ENCODE results near the gene PAN3. TPM values are rescaled to one million over a fixed set of nuclear protein-coding genes. Genes with fewer than 3 reads are reported as not detected.

PAN3 gene
- total RNA-seq, 1 donor from 2014 or later, result 11.8 TPM

DNA sequence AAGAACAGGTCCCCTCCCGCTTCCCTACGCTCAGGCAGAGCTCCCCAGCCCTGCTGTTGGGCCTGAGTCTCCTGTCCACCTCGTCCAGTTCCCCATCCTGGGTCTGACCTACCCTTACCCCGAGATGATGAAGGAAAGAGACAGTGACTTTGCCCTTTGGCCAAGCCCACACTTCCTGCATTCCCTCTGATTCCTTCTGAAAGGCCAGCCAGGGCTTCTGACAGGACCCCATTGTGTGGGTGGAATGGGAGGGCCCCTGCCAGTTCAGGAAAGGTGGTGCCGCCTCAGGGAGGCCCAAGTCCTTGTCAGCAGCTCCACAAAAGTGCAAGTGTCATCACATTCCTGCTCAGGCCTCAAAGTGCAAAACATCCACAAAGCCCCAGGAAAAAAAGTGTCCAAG, 177.8 kb downstream of the PAN3 start:
- H3K27me3 ChIP-seq (ENCODE audit: control insufficient read depth, insufficient read depth, low read length), result no peaks in the 10 kb centered on the region
- no peaks in the 10 kb centered on the region for H3K36me3 ChIP-seq (ENCODE audit: control insufficient read depth, insufficient read depth, low read length)
- FAIRE-seq (no peak), DNase-seq (ENCODE audit: low read depth) (no peak)
- TF ChIP-seq, protein P1, sequence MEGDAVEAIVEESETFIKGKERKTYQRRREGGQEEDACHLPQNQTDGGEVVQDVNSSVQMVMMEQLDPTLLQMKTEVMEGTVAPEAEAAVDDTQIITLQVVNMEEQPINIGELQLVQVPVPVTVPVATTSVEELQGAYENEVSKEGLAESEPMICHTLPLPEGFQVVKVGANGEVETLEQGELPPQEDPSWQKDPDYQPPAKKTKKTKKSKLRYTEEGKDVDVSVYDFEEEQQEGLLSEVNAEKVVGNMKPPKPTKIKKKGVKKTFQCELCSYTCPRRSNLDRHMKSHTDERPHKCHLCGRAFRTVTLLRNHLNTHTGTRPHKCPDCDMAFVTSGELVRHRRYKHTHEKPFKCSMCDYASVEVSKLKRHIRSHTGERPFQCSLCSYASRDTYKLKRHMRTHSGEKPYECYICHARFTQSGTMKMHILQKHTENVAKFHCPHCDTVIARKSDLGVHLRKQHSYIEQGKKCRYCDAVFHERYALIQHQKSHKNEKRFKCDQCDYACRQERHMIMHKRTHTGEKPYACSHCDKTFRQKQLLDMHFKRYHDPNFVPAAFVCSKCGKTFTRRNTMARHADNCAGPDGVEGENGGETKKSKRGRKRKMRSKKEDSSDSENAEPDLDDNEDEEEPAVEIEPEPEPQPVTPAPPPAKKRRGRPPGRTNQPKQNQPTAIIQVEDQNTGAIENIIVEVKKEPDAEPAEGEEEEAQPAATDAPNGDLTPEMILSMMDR (IDR thresholded peaks at IDR 0.05; ENCODE audit: insufficient read depth, low read length, severe bottlenecking), result no peak
- H3K4me3 ChIP-seq (ENCODE audit: low read depth, low read length), result no peak overlapping the region

DNA sequence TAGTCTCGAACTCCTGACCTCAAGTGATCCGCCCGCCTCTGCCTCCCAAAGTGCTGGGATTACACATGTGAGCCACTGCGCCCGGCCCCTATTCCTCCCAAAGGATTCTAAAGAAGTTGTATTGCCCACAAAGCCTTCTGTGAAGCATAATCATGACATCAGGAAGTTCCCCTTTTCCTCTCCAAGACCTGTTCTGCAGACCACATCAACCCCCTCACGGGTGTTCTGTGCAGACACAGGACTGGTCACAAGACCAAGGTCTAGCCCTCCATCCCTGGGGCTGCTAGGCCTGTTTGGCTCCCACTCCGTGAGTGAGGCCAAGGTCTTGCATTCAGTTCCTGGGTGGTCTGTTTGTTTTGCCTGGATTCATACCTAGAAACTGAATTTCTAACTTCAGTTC, 178.5 kb downstream of the PAN3 start:
- no peak for DNase-seq (ENCODE audit: low read depth)
- TF ChIP-seq, protein P1 (IDR thresholded peaks at IDR 0.05; ENCODE audit: insufficient read depth, low read length, severe bottlenecking), result no peak
- FAIRE-seq, result no peak
- H3K4me3 ChIP-seq (ENCODE audit: low read depth, low read length), result no peak overlapping the region
- H3K36me3 ChIP-seq (ENCODE audit: control insufficient read depth, insufficient read depth, low read length), result no peaks in the 10 kb centered on the region
- H3K27me3 ChIP-seq (ENCODE audit: control insufficient read depth, insufficient read depth, low read length), result no peaks in the 10 kb centered on the region

DNA sequence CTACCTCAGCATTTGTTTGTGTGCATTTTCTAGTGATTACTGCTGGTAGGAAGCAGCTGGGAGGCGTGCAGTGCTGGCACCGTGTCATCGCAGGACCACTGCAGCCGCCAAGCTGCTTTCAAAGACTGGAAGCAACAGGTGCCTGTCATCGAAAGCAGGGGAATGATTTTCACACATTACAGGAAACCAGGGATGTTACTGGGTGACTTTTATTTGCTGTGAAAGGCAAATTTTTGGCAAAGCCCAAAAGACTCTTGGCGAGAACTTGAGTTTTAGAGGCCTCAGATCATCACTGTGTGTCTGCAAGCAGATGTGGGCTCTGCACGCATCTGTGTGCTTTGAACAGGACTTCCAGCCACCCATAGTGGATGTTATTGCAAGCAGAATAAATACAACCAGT, 180.2 kb downstream of the PAN3 start:
- no peaks in the 10 kb centered on the region for H3K27me3 ChIP-seq (ENCODE audit: control insufficient read depth, insufficient read depth, low read length)
- no peaks in the 10 kb centered on the region for H3K36me3 ChIP-seq (ENCODE audit: control insufficient read depth, insufficient read depth, low read length)
- H3K4me3 ChIP-seq (ENCODE audit: low read depth, low read length), result no peak overlapping the region
- peak; percentile 32 for FAIRE-seq
- TF ChIP-seq, protein P1 (IDR thresholded peaks at IDR 0.05; ENCODE audit: insufficient read depth, low read length, severe bottlenecking), result no peak
- no peak for DNase-seq (ENCODE audit: low read depth)

DNA sequence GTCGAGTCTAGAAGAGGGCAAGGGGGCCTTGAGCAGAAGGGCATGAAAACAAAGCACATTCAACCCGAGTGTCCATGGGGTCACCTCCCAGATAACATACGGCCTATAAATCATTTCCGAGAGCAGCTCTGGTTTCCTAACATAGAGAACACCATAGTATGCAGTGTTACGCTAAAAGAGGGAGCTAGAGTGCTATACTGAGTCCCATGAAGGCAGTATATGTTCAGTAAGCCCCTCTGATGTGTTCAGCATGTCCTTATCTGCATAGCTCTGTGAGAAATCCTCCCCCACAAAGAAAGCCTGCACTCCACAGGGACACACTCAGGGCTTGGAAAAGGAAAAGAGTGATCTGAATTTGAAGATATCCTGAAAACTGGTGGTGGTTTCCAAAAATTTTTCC, 181.2 kb downstream of the PAN3 start:
- Histone ChIP-seq H3K36me3 (ENCODE audit: control insufficient read depth, insufficient read depth, low read length) (no peaks in the 10 kb centered on the region), H3K27me3 (ENCODE audit: control insufficient read depth, insufficient read depth, low read length) (no peaks in the 10 kb centered on the region), H3K4me3 (ENCODE audit: low read depth, low read length) (no peak overlapping the region)
- TF ChIP-seq, protein P1 (IDR thresholded peaks at IDR 0.05; ENCODE audit: insufficient read depth, low read length, severe bottlenecking), result no peak
- FAIRE-seq (no peak), DNase-seq (ENCODE audit: low read depth) (no peak)

DNA sequence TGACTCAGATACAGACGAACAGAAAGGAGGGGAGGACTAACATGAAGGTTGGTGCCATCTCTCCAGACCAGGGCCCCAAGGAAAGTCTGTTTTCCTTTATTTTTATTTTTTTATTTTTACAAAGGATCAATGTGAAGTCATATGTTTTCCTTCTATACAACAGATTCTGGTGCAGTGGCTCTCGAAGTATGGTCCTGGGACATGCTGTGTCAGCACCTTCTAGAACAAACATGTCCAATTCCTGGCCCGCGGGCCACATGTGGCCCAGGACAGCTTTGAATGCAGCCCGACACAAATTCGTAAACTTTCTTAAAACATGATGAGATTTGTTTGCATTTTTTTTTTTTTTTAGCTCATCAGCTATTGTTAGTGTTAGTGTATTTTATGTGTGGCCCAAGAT, 181.9 kb downstream of the PAN3 start:
- FAIRE-seq, result no peak
- DNase-seq (ENCODE audit: low read depth), result no peak
- no peak overlapping the region for H3K4me3 ChIP-seq (ENCODE audit: low read depth, low read length)
- H3K27me3 ChIP-seq (ENCODE audit: control insufficient read depth, insufficient read depth, low read length), result no peaks in the 10 kb centered on the region
- TF ChIP-seq, protein P1 (IDR thresholded peaks at IDR 0.05; ENCODE audit: insufficient read depth, low read length, severe bottlenecking), result no peak
- no peaks in the 10 kb centered on the region for H3K36me3 ChIP-seq (ENCODE audit: control insufficient read depth, insufficient read depth, low read length)

DNA sequence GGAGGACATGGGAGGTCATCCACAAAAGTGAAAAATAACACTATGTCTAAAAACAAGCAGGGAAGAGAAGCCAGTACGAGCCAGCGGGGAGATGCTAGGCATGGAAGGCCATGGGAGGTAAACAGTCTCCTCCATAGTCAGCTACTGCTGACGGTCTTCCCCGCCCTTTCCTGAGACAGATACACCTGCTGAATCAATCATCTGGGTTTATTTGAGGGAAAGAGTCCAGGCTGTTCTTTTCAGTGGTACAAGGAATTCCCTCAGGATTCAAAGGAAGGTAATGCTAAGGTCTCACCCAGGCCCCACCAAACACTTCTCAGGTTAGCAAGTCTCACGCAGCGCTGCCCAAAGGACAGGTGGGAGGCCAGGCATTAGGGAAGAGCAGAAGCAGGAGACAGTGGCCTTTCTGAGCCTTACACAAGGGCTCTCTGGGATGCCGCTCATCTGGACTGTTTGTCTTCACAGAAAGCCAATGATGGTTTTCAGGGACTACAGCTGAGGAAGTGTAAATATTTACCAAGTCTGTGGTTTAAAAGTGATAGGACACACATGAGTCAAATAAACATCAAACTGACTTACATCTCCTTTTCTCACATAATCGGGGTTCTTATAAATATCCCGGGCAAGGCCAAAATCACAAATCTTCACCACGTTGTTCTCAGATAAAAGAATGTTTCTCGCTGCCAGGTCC, 182.7 kb downstream of the PAN3 start:
- Histone ChIP-seq H3K36me3 (ENCODE audit: control insufficient read depth, insufficient read depth, low read length) (no peaks in the 10 kb centered on the region), H3K4me3 (ENCODE audit: low read depth, low read length) (no peak overlapping the region), H3K27me3 (ENCODE audit: control insufficient read depth, insufficient read depth, low read length) (no peaks in the 10 kb centered on the region)
- TF ChIP-seq, protein P1 (IDR thresholded peaks at IDR 0.05; ENCODE audit: insufficient read depth, low read length, severe bottlenecking), result no peak
- no peak for FAIRE-seq
- no peak for DNase-seq (ENCODE audit: low read depth)
